Hepatocyte (in vitro differentiated cells): ENCODE data around the gene UBN2. TPM values are rescaled to one million over a fixed set of nuclear protein-coding genes. Genes with fewer than 3 reads are reported as not detected.

Experiments
- DNase-seq: peaks from one replicate; pipeline ENCODE4 v3.0.0-alpha.2; 2016; ENCODE audit warnings: low spot score
- H2AFZ ChIP-seq: fragments of 200-600 bp; sonication (generic); 2 replicates; pipeline ENCODE4 v1.6.0; 2016; ENCODE audit warnings: antibody characterized with exemption, mild to moderate bottlenecking
- H3K27ac ChIP-seq: fragments of 200-600 bp; sonication (generic); 2 replicates; pipeline ENCODE4 v1.5.1; 2016; ENCODE audit warnings: mild to moderate bottlenecking
- H3K27me3 ChIP-seq: fragments of 200-600 bp; sonication (generic); 2 replicates; pipeline ENCODE4 v1.6.1; 2016
- H3K36me3 ChIP-seq: fragments of 200-600 bp; sonication (generic); replicated peaks from 2 replicates; pipeline ENCODE4 v1.5.1; 2016; ENCODE audit warnings: low read depth; ENCODE audit not compliant: insufficient read depth
- H3K4me1 ChIP-seq: fragments of 200-600 bp; sonication (generic); 2 replicates; pipeline ENCODE4 v1.5.1; 2016; ENCODE audit warnings: mild to moderate bottlenecking, moderate library complexity; ENCODE audit not compliant: insufficient read depth
- H3K4me2 ChIP-seq: fragments of 200-600 bp; sonication (generic); 2 replicates; pipeline ENCODE4 v1.6.0; 2016
- H3K4me3 ChIP-seq: fragments of 200-600 bp; sonication (generic); 2 replicates; pipeline ENCODE4 v1.5.1; 2016; ENCODE audit warnings: mild to moderate bottlenecking
- H3K79me2 ChIP-seq: fragments of 200-600 bp; sonication (generic); 2 replicates; pipeline ENCODE4 v1.6.0; 2017; ENCODE audit warnings: mild to moderate bottlenecking
- H3K9me2 ChIP-seq: fragments of 200-600 bp; sonication (generic); replicated peaks from 2 replicates; pipeline ENCODE4 v1.6.0; 2017; ENCODE audit warnings: mild to moderate bottlenecking; ENCODE audit not compliant: insufficient read depth
- H3K9me3 ChIP-seq: fragments of 200-600 bp; sonication (generic); 2 replicates; pipeline ENCODE4 v1.5.1; 2016; ENCODE audit warnings: low read depth, mild to moderate bottlenecking
- H4K20me1 ChIP-seq: fragments of 200-600 bp; sonication (generic); 2 replicates; pipeline ENCODE4 v1.6.0; 2016; ENCODE audit warnings: mild to moderate bottlenecking; ENCODE audit not compliant: insufficient read depth, poor library complexity, severe bottlenecking
- CTCF ChIP-seq: fragments of 200-600 bp; sonication (generic); IDR thresholded peaks from 2 replicates; pipeline ENCODE4 v1.5.1; 2016; ENCODE audit warnings: antibody characterized with exemption, mild to moderate bottlenecking; ENCODE audit not compliant: poor library complexity
- EZH2 ChIP-seq: fragments of 200-600 bp; sonication (generic); IDR thresholded peaks from 2 replicates; pipeline ENCODE4 v1.6.1; 2016; ENCODE audit warnings: antibody characterized with exemption, mild to moderate bottlenecking, borderline replicate concordance
- EZH2phosphoT487 ChIP-seq: fragments of 200-600 bp; sonication (generic); IDR thresholded peaks from one replicate; pipeline ENCODE4 v1.6.1; 2018; ENCODE audit warnings: antibody characterized with exemption, mild to moderate bottlenecking, low read depth, moderate library complexity; ENCODE audit not compliant: unreplicated experiment, severe bottlenecking
- WGBS: methylation state at CpG from one replicate; pipeline ENCODE4 v1.1.6; 2016; ENCODE audit warnings: low lambda C conversion rate; ENCODE audit errors: missing lambda C conversion rate; 5-methylcytosine and 5-hydroxymethylcytosine counted together
- polyA plus RNA-seq: library from polyadenylated mRNA; unstranded; fragments of >200 nt; fragmentation: Nextera tagmentation; extraction: Ambion mirVana; gene quantifications from 2 replicates; pipeline ENCODE4 v1.2.1, GENCODE V29; 2016
- total RNA-seq: library from RNA; depleted of rRNA; stranded (reverse); fragments of >200 nt; gene quantifications from 2 replicates; pipeline ENCODE4 v1.2.3, GENCODE V29; 2014

The UBN2 gene
- total and polyA plus RNA-seq, 2 experiments from 2014 or later: 4.5 to 12.9 TPM

- peak overlapping the region; percentile 86 for H3K4me2 ChIP-seq
- peaks cover under 1% of the 10 kb centered on the region for H3K36me3 ChIP-seq
- no peak for DNase-seq
- peak overlapping the region; percentile 12 for H2AFZ ChIP-seq
- H3K4me1 ChIP-seq: peaks cover 18% of the 10 kb centered on the region
- 5% methylated on average over 8 of the region's 8 CpGs for WGBS
- no peaks in the 10 kb centered on the region for H3K9me3 ChIP-seq
- H3K27ac ChIP-seq: peak overlapping the region; percentile 95
- H3K79me2 ChIP-seq: peaks cover 56% of the 10 kb centered on the region
- no peaks in the 10 kb centered on the region for H3K27me3 ChIP-seq
- TF ChIP-seq EZH2: no peak
- no peak for TF ChIP-seq EZH2phosphoT487
- no peak for TF ChIP-seq CTCF
- peak overlapping the region; percentile 38 for H3K4me3 ChIP-seq
- H4K20me1 ChIP-seq: peaks cover 9% of the 10 kb centered on the region
- H3K9me2 ChIP-seq: no peaks in the 10 kb centered on the region
Observed at GRCh38 chr7:139232377-139232717, 1.3 kb downstream of the UBN2 start.

GRCh38 chr7:139232904-139233303, 1.9 kb downstream of the UBN2 start:
- Histone ChIP-seq H3K4me3 (peak overlapping the region; percentile 38), H3K4me2 (peak overlapping the region; percentile 86), H4K20me1 (peaks cover 9% of the 10 kb centered on the region), H3K36me3 (peaks cover 4% of the 10 kb centered on the region), H3K27ac (peak overlapping the region; percentile 95), H3K79me2 (peaks cover 62% of the 10 kb centered on the region), H3K27me3 (no peaks in the 10 kb centered on the region), H2AFZ (peak overlapping the region; percentile 12), H3K9me3 (no peaks in the 10 kb centered on the region), H3K9me2 (no peaks in the 10 kb centered on the region), H3K4me1 (peaks cover 18% of the 10 kb centered on the region)
- TF ChIP-seq EZH2 (no peak), EZH2phosphoT487 (no peak), CTCF (no peak)
- 31% methylated on average over 2 of the region's 2 CpGs for WGBS
- DNase-seq: no peak

GRCh38 chr7:139241258-139241657, 10.2 kb downstream of the UBN2 start:
- Histone ChIP-seq H3K4me1 (peaks cover 6% of the 10 kb centered on the region), H4K20me1 (no peaks in the 10 kb centered on the region), H2AFZ (no peak overlapping the region), H3K27ac (no peak overlapping the region), H3K4me3 (no peak overlapping the region), H3K9me2 (no peaks in the 10 kb centered on the region), H3K27me3 (no peaks in the 10 kb centered on the region), H3K9me3 (no peaks in the 10 kb centered on the region), H3K36me3 (peaks cover 12% of the 10 kb centered on the region), H3K79me2 (peaks cover 39% of the 10 kb centered on the region), H3K4me2 (no peak overlapping the region)
- no peak for DNase-seq
- no peak for TF ChIP-seq CTCF
- no peak for TF ChIP-seq EZH2
- no peak for TF ChIP-seq EZH2phosphoT487

GRCh38 chr7:139242741-139243281, 11.8 kb downstream of the UBN2 start:
- Histone ChIP-seq H3K27me3 (no peaks in the 10 kb centered on the region), H3K4me1 (peaks cover 6% of the 10 kb centered on the region), H2AFZ (no peak overlapping the region), H3K27ac (peak overlapping the region; percentile 70), H3K4me2 (no peak overlapping the region), H4K20me1 (no peaks in the 10 kb centered on the region), H3K9me3 (no peaks in the 10 kb centered on the region), H3K4me3 (no peak overlapping the region), H3K79me2 (peaks cover 24% of the 10 kb centered on the region), H3K9me2 (no peaks in the 10 kb centered on the region), H3K36me3 (peaks cover 8% of the 10 kb centered on the region)
- WGBS: 84% methylated on average over 1 of the region's 1 CpG
- TF ChIP-seq EZH2phosphoT487 (no peak), CTCF (no peak), EZH2 (no peak)
- DNase-seq: peak; percentile 26
